Activated CD8-positive, alpha-beta memory T cell treated with anti-CD3 and anti-CD28 coated beads, Interleukin-2, amount 10 ng/mL, durations not matched to agents 7 days and 5 days (primary cell): ENCODE results near the gene DEK. TPM values are rescaled to one million over a fixed set of nuclear protein-coding genes. Genes with fewer than 3 reads are reported as not detected.
"Not testable (repeated sequence)": the region's sequence is repeated elsewhere in the genome, so short reads cannot be mapped to it uniquely, and the experiment has no call there.

ENCODE experiments used
- ATAC-seq: fragments of 150-1000 bp; cut with Tn5 transposase; one replicate; pipeline ENCODE4 v1.10.0; 2021; ENCODE audit warnings: moderate library complexity
- CTCF ChIA-PET: fragments of 350-600 bp; sonication (Branson Sonifier 250); formaldehyde crosslinking; loops from one replicate; lab custom pipeline; 2021; ENCODE audit warnings: antibody characterized with exemption; lab: Charles Lee
- DNase-seq: peaks from one replicate; pipeline ENCODE4 v3.0.0-alpha.2; 2020
- H3K27ac Mint-ChIP-seq: one replicate; pipeline ENCODE4 v1.8.0; 2021; ENCODE audit warnings: mild to moderate bottlenecking, mixed read lengths
- H3K27me3 Mint-ChIP-seq: one replicate; pipeline ENCODE4 v1.8.0; 2021; ENCODE audit warnings: mixed read lengths
- H3K36me3 Mint-ChIP-seq: one replicate; pipeline ENCODE4 v1.8.0; 2021; ENCODE audit warnings: mild to moderate bottlenecking, mixed read lengths
- H3K4me1 Mint-ChIP-seq: one replicate; pipeline ENCODE4 v1.8.0; 2021; ENCODE audit warnings: mixed read lengths
- H3K4me3 Mint-ChIP-seq: one replicate; pipeline ENCODE4 v1.8.0; 2021; ENCODE audit warnings: mild to moderate bottlenecking, moderate library complexity, mixed read lengths
- H3K9me3 Mint-ChIP-seq: one replicate; pipeline ENCODE4 v1.8.0; 2022; ENCODE audit warnings: low read depth, mixed read lengths
- total RNA-seq, 2 experiments: library from RNA; stranded (reverse); gene quantifications; one replicate each; pipeline ENCODE4 v1.2.3, GENCODE V29; 2021

The DEK gene
- total RNA-seq, 2 experiments from 2014 or later, result 209 to 218 TPM

GRCh38 chr6:18242062-18242851 lies 22.1 kb downstream of the DEK start:
- peaks cover 6% of the 10 kb centered on the region for H3K9me3 Mint-ChIP-seq
- no peaks in the 10 kb centered on the region for H3K27me3 Mint-ChIP-seq
- peaks cover 83% of the 10 kb centered on the region for H3K36me3 Mint-ChIP-seq
- no peak for ATAC-seq
- no peak for DNase-seq
- peaks cover 60% of the 10 kb centered on the region for H3K4me1 Mint-ChIP-seq
- peak overlapping the region; percentile 59 for H3K27ac Mint-ChIP-seq
- CTCF ChIA-PET, result interaction anchor here (0.6 to 1.2 kb wide), 2 partner anchors 10 to 11 kb away, joined by 3 read pairs; no protein-coding TSS in a partner anchor
- H3K4me3 Mint-ChIP-seq, result no peak overlapping the region

DNA sequence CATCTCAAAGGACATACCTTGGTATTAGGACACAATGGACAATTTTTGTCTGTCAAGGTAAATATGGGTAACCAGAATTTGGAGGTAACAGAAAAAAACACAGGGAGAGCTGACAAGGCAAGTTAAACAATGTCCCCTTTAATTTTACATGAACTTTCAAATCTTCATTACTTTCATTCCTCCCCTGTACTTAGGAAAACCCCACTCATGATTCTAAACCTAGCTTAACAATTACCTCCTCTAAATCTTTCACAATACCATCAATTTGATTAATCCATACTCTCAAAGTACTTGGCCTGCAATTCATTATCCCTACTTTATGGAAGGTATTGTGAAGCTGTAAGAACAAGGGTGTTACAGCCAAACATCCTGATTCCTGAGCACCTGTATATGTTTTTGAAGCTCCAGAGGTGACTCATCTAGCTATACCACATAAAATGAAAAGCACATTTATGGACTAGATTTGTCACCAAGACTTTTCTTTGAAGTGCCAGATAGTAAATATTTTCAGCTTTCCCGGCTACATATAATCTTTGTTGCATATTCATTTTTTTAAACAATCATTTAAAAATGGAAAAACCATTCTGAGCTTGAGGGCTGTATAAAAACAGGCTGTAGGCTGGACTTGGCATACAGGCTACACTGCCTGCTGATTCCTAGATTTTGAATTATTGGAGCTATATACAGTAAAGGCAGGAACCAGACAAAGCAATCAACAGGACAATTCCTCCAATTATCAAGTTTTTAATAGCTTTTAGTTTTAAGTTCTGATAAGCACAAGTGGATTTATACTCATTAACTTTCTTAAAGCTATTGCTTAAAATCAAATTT lies 22.9 kb downstream of the DEK start:
- Mint-ChIP-seq H3K36me3 (peaks cover 82% of the 10 kb centered on the region), H3K4me1 (peaks cover 53% of the 10 kb centered on the region), H3K9me3 (peaks cover 4% of the 10 kb centered on the region), H3K4me3 (no peak overlapping the region), H3K27me3 (no peaks in the 10 kb centered on the region), H3K27ac (no peak overlapping the region)
- DNase-seq, result no peak
- ATAC-seq, result no peak
- CTCF ChIA-PET, result interaction anchor here (0.6 to 1.2 kb wide), 2 partner anchors 9 to 12 kb away, joined by 3 read pairs; no protein-coding TSS in a partner anchor

DNA sequence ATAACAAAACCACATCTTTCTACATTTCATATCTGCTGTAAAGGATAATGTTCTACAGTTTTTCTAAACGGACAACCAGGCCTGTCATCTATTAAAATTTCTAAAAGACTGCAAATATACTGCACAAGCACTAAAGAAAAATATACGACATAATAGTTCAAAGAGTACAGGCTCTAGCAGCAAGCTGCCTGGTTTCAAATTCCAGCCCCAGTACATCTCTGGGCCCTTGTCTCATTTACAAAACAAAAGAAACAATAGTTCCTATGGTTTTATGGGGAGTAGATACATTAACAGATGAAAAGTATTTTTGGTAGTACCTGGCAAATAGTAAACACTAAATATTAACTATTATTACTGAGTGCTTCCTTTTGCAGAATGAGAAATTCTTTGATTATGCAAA lies 24.1 kb downstream of the DEK start:
- ATAC-seq, result no peak
- Mint-ChIP-seq H3K9me3 (peaks cover 2% of the 10 kb centered on the region), H3K27ac (no peak overlapping the region), H3K4me1 (peaks cover 42% of the 10 kb centered on the region), H3K36me3 (peaks cover 82% of the 10 kb centered on the region), H3K27me3 (no peaks in the 10 kb centered on the region), H3K4me3 (no peak overlapping the region)
- CTCF ChIA-PET, result no interaction called here
- DNase-seq, result no peak

GRCh38 chr6:18237167-18237566 lies 27.2 kb downstream of the DEK start:
- H3K27ac Mint-ChIP-seq, result no peak overlapping the region

GRCh38 chr6:18235524-18235923 lies 28.8 kb downstream of the DEK start:
- ATAC-seq, result no peak
- peaks cover 12% of the 10 kb centered on the region for H3K4me1 Mint-ChIP-seq
- H3K9me3 Mint-ChIP-seq, result peaks cover 13% of the 10 kb centered on the region
- DNase-seq, result no peak
- H3K36me3 Mint-ChIP-seq, result peaks cover 84% of the 10 kb centered on the region
- H3K27ac Mint-ChIP-seq, result no peak overlapping the region
- CTCF ChIA-PET, result interaction anchor here (0.6 kb wide), 1 partner anchor 22 kb away, joined by 3 read pairs; no protein-coding TSS in a partner anchor
- H3K27me3 Mint-ChIP-seq, result no peaks in the 10 kb centered on the region
- H3K4me3 Mint-ChIP-seq, result no peak overlapping the region

More at GRCh38 chr6:18237167-18237566, 27.2 kb downstream of the DEK start:
- peaks cover 18% of the 10 kb centered on the region for H3K4me1 Mint-ChIP-seq
- peaks cover 7% of the 10 kb centered on the region for H3K9me3 Mint-ChIP-seq
- H3K27me3 Mint-ChIP-seq, result no peaks in the 10 kb centered on the region
- H3K4me3 Mint-ChIP-seq, result no peak overlapping the region
- no peak for DNase-seq
- CTCF ChIA-PET, result no interaction called here
- peaks cover 79% of the 10 kb centered on the region for H3K36me3 Mint-ChIP-seq
- no peak for ATAC-seq

GRCh38 chr6:18234564-18234963 lies 29.8 kb downstream of the DEK start:
- CTCF ChIA-PET, result no interaction called here
- Mint-ChIP-seq H3K4me1 (peaks cover 15% of the 10 kb centered on the region), H3K36me3 (peaks cover 87% of the 10 kb centered on the region), H3K27ac (peak overlapping the region; percentile 66), H3K9me3 (peaks cover 13% of the 10 kb centered on the region), H3K27me3 (no peaks in the 10 kb centered on the region), H3K4me3 (no peak overlapping the region)
- ATAC-seq (no peak), DNase-seq (no peak)

GRCh38 chr6:18233770-18234169 lies 30.6 kb downstream of the DEK start:
- H3K27me3 Mint-ChIP-seq, H3K27ac Mint-ChIP-seq, CTCF ChIA-PET, ATAC-seq, DNase-seq, H3K4me3 Mint-ChIP-seq: not testable (repeated sequence)
- peaks cover 14% of the 10 kb centered on the region for H3K9me3 Mint-ChIP-seq
- peaks cover 17% of the 10 kb centered on the region for H3K4me1 Mint-ChIP-seq
- H3K36me3 Mint-ChIP-seq, result peaks cover 90% of the 10 kb centered on the region

- ATAC-seq, H3K27ac Mint-ChIP-seq, H3K4me3 Mint-ChIP-seq, H3K27me3 Mint-ChIP-seq, DNase-seq: not testable (repeated sequence)
- Mint-ChIP-seq H3K4me1 (peaks cover 17% of the 10 kb centered on the region), H3K36me3 (peaks cover 93% of the 10 kb centered on the region), H3K9me3 (peaks cover 14% of the 10 kb centered on the region)
- CTCF ChIA-PET, result interaction anchor here (1.0 kb wide), 1 partner anchor 10 kb away, joined by 3 read pairs; no protein-coding TSS in a partner anchor
Observed at GRCh38 chr6:18231856-18232255, 32.5 kb downstream of the DEK start.

DNA sequence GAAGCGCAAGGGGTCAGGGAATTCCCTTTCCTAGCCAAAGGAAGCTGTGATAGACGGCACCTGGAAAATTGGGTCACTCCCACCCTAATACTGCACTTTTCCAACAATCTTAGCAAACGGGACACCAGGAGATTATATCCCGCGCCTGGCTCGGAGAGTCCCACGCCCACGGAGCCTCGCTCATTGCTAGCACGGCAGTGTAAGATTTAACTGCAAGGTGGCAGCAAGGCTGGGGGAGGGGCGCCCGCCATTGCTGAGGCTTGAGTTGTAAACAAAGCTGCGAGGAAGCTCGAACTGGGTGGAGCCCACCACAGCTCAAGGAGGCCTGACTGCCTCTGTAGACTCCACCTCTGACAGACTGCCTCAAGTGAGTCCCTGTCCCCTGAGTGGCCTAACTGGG lies 35.7 kb downstream of the DEK start:
- H3K27ac Mint-ChIP-seq, H3K4me3 Mint-ChIP-seq, CTCF ChIA-PET, DNase-seq, H3K27me3 Mint-ChIP-seq, H3K9me3 Mint-ChIP-seq, ATAC-seq: not testable (repeated sequence)
- peaks cover 77% of the 10 kb centered on the region for H3K36me3 Mint-ChIP-seq
- peaks cover 15% of the 10 kb centered on the region for H3K4me1 Mint-ChIP-seq

GRCh38 chr6:18227166-18227565 lies 37.2 kb downstream of the DEK start:
- H3K27me3 Mint-ChIP-seq, H3K4me3 Mint-ChIP-seq, DNase-seq, H3K27ac Mint-ChIP-seq, H3K9me3 Mint-ChIP-seq, ATAC-seq, CTCF ChIA-PET: not testable (repeated sequence)
- H3K4me1 Mint-ChIP-seq, result peaks cover 14% of the 10 kb centered on the region
- H3K36me3 Mint-ChIP-seq, result peaks cover 69% of the 10 kb centered on the region

DNA sequence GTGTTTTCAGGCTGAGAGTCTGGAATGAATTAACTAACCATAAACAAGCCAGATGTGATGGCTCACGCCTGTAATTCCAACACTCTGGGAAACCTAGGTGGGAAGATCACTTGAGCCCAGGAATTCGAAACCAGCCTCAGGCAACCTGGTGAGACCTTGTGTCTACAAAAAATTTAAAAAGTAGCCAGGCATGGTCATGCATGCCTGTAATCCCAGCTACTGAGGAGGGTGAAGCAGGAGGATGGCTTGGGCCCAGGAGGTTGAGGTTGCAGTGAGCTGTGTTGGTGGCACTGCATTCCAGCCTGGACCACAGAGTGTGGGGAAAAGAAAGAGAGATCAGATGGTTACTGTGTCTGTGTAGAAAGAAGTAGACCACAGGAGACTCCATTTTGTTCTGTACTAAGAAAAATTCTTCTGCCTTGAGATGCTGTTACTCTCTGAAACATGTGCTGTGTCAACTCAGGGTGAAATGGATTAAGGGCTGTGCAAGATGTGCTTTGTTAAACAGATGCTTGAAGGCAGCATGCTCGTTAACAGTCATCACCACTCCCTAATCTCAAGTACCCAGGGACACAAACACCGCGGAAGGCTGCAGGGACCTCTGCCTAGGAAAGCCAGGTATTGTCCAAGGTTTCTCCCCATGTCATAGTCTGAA lies 37.8 kb downstream of the DEK start:
- not testable (repeated sequence) for H3K27ac Mint-ChIP-seq

DNA sequence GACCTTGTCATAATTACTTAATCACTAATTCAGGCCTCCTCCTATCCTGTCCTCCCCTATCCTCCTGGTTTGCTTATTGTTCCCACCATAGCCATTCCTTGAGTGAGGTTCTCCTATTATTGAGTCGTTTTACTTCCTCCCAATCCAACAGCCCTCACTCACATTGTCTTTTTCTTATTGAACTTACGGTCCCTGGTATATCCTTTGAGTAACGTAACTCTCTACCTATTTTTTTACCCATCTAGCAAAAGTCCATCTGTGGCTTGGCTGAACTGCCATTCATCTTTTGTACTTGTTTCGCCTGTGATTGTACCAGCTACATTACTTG lies 43.1 kb downstream of the DEK start:
- Mint-ChIP-seq H3K4me3 (no peak overlapping the region), H3K9me3 (no peaks in the 10 kb centered on the region), H3K27ac (no peak overlapping the region), H3K36me3 (peaks cover 38% of the 10 kb centered on the region), H3K27me3 (no peaks in the 10 kb centered on the region), H3K4me1 (peaks cover 3% of the 10 kb centered on the region)
- DNase-seq (no peak), ATAC-seq (no peak)
- CTCF ChIA-PET, result no interaction called here

More for the DNA sequence above, 37.8 kb downstream of the DEK start:
- H3K4me3 Mint-ChIP-seq, ATAC-seq, H3K27me3 Mint-ChIP-seq, CTCF ChIA-PET, DNase-seq, H3K9me3 Mint-ChIP-seq: not testable (repeated sequence)
- peaks cover 10% of the 10 kb centered on the region for H3K4me1 Mint-ChIP-seq
- H3K36me3 Mint-ChIP-seq, result peaks cover 68% of the 10 kb centered on the region

GRCh38 chr6:18219591-18219990 lies 44.7 kb downstream of the DEK start:
- CTCF ChIA-PET, result no interaction called here
- H3K9me3 Mint-ChIP-seq, result no peaks in the 10 kb centered on the region
- no peaks in the 10 kb centered on the region for H3K27me3 Mint-ChIP-seq
- H3K36me3 Mint-ChIP-seq, result peaks cover 35% of the 10 kb centered on the region
- no peak overlapping the region for H3K27ac Mint-ChIP-seq
- H3K4me3 Mint-ChIP-seq, result no peak overlapping the region
- H3K4me1 Mint-ChIP-seq, result peaks cover 12% of the 10 kb centered on the region
- no peak for ATAC-seq
- DNase-seq, result no peak
